ENCODE data around the gene PDE6C.

- no peak for TF ChIP-seq CTCF (IDR thresholded peaks at IDR 0.05)
- no peak for TF ChIP-seq POLR2AphosphoS5 (IDR thresholded peaks at IDR 0.05)
- TF ChIP-seq POLR2A (IDR thresholded peaks at IDR 0.05) = no peak
Observed at GRCh38 chr10:93589648-93590562, 22.4 kb upstream of the PDE6C start.
